Measurements from ENCODE around the gene BRPF3. TPM values are rescaled to one million over a fixed set of nuclear protein-coding genes. Genes with fewer than 3 reads are reported as not detected.
A peak's percentile ranks its signal among the peaks of the same experiment; 100 is the strongest.

The BRPF3 gene
- total RNA-seq, 2 donors from 2014 or later: 17.7 to 21.8 TPM

GRCh38 chr6:36263390-36264000 lies 67.0 kb downstream of the BRPF3 start:
- Mint-ChIP-seq H3K4me1 (no peaks in the 10 kb centered on the region), H3K27me3 (peaks cover 15% of the 10 kb centered on the region), H3K27ac (no peak overlapping the region), H3K36me3 (ENCODE audit: low read depth) (no peaks in the 10 kb centered on the region), H3K4me3 (no peak overlapping the region), H3K9me3 (no peaks in the 10 kb centered on the region)
- ATAC-seq (replicated peaks): no peak

GRCh38 chr6:36265744-36266143 lies 69.2 kb downstream of the BRPF3 start:
- no peak for ATAC-seq (replicated peaks)
- no peaks in the 10 kb centered on the region for H3K36me3 Mint-ChIP-seq (ENCODE audit: low read depth)

DNA sequence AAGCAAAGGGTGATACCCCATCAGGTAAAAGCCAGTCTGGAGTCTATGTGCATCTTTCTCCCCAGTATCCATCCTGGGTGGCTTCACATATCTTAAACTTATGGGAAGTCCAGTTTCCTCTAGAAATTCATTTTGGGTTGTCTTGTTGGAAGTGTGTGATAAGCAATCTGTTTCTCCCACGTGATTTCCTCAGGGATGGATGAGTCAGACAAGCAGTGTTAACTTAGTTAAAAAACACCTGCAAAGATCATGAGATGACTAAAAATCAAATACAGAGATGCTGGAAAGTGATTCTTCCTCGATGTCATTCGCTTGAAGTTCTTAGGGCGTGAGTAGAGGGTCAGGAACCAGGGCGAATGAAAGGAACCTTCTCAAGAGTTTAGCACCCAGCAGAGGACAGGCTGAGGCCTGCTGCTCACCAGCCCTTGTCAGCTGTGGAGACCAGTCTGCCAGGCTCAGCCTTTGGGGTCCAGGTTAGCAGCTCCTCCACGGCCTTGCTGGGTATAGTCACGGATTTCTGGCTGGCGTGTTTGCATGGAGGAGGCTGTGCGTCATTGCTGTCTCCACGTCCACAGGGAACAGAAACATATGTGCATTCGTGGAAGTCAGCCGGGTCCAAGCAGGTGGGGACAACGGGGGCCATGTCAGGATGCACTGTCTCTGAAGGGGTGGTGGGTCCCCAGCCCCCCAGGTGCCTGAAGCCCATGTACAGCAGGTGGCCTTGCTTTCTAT lies 70.5 kb downstream of the BRPF3 start:
- Mint-ChIP-seq H3K4me3 (no peak overlapping the region), H3K9me3 (no peaks in the 10 kb centered on the region), H3K4me1 (no peaks in the 10 kb centered on the region), H3K27ac (no peak overlapping the region), H3K36me3 (ENCODE audit: low read depth) (no peaks in the 10 kb centered on the region), H3K27me3 (peaks cover 21% of the 10 kb centered on the region)
- no peak for ATAC-seq (replicated peaks)

More at GRCh38 chr6:36265744-36266143, 69.2 kb downstream of the BRPF3 start:
- Mint-ChIP-seq H3K27ac (no peak overlapping the region), H3K27me3 (peaks cover 21% of the 10 kb centered on the region), H3K4me3 (no peak overlapping the region), H3K9me3 (no peaks in the 10 kb centered on the region), H3K4me1 (no peaks in the 10 kb centered on the region)

DNA sequence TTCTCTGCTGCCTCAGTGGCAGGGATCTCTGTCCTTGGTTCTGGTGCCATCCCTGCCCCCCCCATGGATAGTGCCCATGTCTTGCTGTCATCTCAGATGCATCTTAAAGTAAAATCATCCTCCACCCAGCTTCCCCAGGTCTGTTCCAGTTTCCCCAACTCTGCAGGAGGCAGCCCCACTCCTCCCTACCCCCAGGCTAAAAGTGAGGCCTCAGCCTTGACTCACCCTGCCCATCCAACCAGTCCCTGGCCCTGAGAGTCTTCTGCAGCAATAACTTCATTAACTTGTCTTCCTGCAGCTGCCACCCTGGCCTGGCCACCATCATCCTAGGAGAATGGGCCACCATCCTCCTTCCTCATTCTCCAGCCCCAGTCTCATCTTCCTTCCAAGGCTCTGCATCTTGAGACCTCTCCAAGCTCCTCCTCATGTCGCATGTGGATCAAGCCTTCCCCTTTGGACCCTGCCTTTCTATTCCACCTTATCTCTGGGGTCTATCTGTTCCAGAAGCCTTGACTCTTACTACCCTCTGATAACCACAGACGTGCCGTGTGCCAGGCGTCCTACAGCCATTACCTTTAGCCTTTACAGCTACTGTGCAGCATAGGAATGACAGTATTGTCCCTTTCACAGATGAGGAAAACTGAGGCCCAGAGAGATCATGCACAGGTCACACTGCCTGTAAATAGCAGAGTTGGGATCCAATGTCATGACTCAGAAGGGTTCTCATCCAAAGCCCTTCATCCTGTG lies 71.4 kb downstream of the BRPF3 start:
- Mint-ChIP-seq H3K4me3 (no peak overlapping the region), H3K27me3 (peaks cover 18% of the 10 kb centered on the region), H3K4me1 (no peaks in the 10 kb centered on the region), H3K27ac (peak overlapping the region; percentile 25), H3K36me3 (ENCODE audit: low read depth) (no peaks in the 10 kb centered on the region), H3K9me3 (no peaks in the 10 kb centered on the region)
- ATAC-seq (replicated peaks): no peak

DNA sequence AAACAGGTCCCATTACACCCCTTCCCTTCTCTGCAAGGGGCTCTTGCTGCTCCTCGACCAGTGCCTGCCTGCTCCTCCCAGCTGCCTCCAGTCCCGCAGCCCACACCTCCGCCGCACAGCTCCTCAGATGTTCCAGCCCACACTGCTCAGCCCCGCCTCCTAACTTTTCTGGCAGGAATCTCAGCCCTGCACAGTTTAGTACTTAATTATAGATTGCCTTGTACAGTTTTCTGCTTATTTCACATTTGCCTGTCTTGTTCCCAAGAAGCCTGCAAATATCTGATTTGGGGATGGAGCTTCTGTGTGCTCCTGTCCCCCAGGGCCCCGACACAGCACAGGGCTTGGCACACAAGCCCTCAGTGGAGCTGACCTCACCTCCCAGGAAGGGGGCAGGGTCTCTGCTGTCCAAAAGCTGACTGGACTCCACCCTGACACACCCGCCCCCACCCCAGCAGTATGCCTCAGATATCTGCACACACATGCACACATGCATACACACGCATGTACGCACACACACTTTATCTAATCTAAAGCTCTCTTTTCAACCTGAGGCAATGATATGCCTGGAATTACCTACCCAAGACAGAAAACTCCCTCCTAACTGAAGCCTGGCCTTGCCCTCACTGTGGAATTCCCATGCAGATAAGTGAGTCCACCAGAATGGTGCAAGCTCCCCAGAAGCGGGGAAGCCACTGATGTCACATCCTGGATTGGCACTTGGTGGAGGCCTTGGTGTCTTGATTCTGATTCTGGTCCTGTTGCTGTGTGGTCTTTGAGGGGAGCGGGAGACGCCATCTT lies 72.1 kb downstream of the BRPF3 start:
- Mint-ChIP-seq H3K27me3 (peaks cover 22% of the 10 kb centered on the region), H3K27ac (peak overlapping the region; percentile 25)

DNA sequence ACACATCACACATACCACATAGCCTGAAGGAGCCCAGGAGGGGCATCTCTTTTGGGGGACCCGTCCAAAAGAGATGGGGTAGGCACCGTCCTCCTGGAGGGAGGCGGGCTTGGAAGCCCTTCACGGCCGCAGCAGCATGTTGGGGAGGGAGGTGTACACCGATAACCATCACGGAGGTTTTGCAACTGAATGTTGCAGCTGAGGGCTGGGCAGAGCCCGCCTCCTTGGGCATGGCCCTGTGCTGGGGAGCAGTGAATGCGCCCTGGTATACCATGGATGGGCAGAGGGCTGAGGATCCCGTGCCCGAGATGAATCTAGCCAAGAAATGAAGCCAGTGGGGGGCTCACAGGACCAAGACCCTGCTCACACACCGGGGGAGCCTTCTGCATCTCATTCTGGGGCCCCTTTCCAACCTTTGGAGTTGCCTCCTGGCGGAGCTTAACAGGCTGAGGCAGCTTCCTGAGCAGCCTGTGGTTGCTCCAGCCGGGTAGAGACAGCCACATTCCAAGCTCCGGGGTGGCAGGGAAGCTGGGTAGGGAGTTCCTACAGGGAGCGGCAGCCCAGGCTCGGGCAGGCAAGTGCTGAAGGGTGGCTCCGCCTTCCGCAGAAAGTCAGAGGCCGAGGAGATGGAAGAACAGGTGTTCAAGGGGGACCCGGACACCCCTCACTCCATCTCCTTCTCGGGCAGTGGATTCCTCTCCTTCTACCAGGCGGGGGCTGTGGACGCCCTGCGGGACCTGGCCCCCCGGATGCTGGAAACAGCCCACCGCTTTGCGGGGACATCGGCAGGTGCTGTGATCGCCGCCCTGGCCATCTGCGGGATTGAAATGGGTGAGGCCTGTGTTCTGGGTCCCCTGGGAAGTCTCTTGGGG lies 73.5 kb downstream of the BRPF3 start, which contains the start of gene PNPLA1:
Gene PNPLA1, plus strand, starts transcription at position 227 of the 872 bp plus-strand sequence. Its CDS starts 400 bp downstream, at position 627.
- Mint-ChIP-seq H3K27me3 (peaks cover 26% of the 10 kb centered on the region), H3K36me3 (ENCODE audit: low read depth) (no peaks in the 10 kb centered on the region), H3K4me1 (no peaks in the 10 kb centered on the region), H3K4me3 (no peak within 1 kb of the TSS), H3K27ac (no peak within 1 kb of the TSS), H3K9me3 (no peaks in the 10 kb centered on the region)
- no peak for ATAC-seq (replicated peaks)

More for the DNA sequence above, 72.1 kb downstream of the BRPF3 start:
- Mint-ChIP-seq H3K4me3 (no peak overlapping the region), H3K4me1 (no peaks in the 10 kb centered on the region), H3K36me3 (ENCODE audit: low read depth) (no peaks in the 10 kb centered on the region), H3K9me3 (no peaks in the 10 kb centered on the region)
- ATAC-seq (replicated peaks): no peak

- Mint-ChIP-seq H3K36me3 (ENCODE audit: low read depth) (no peaks in the 10 kb centered on the region), H3K4me3 (no peak overlapping the region), H3K27me3 (peaks cover 34% of the 10 kb centered on the region), H3K27ac (no peak overlapping the region), H3K4me1 (no peaks in the 10 kb centered on the region), H3K9me3 (no peaks in the 10 kb centered on the region)
- no peak for ATAC-seq (replicated peaks)
Measured at GRCh38 chr6:36272234-36272633, 75.7 kb downstream of the BRPF3 start.

- no peak overlapping the region for H3K4me3 Mint-ChIP-seq
- no peaks in the 10 kb centered on the region for H3K9me3 Mint-ChIP-seq
- H3K36me3 Mint-ChIP-seq (ENCODE audit: low read depth): no peaks in the 10 kb centered on the region
- peaks cover 33% of the 10 kb centered on the region for H3K27me3 Mint-ChIP-seq
- H3K4me1 Mint-ChIP-seq: no peaks in the 10 kb centered on the region
- H3K27ac Mint-ChIP-seq: no peak overlapping the region
- no peak for ATAC-seq (replicated peaks)
Measured at GRCh38 chr6:36273067-36273466, 76.5 kb downstream of the BRPF3 start.

DNA sequence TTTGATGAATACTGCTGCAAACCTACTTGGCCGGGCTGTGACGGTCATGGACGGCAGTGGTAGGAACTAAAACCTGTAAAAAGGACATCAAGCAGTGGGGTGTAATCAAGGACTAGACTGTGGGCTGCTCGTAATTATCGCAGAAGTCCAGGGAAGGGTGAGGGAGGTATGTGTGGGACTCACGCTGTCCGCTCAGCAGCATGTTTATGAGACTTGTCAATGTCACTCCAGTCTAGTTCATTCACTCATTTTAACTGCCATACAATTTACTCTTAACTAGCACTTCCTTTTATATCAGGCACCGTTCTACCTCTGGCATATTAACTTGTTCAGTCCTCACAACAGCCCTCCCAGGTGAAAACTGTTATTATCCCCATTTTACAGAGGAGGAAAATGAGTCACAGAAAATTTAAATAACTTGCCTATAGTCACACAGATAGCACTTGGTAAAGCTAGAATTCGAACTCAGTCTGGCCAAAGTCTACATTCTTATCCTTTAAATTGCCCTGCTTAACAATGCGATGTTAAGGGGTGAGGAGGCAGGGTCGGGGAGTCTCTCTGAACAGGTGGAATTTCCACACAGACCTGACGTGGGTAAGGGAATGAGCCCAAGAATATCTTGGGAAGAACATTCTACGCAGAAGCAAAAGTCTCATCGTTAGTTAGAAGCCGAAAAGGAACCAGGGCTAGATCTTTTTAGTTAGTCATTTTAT lies 77.4 kb downstream of the BRPF3 start:
- H3K4me1 Mint-ChIP-seq: no peaks in the 10 kb centered on the region
- no peak overlapping the region for H3K27ac Mint-ChIP-seq
- peaks cover 40% of the 10 kb centered on the region for H3K27me3 Mint-ChIP-seq
- H3K9me3 Mint-ChIP-seq: no peaks in the 10 kb centered on the region
- no peaks in the 10 kb centered on the region for H3K36me3 Mint-ChIP-seq (ENCODE audit: low read depth)
- H3K4me3 Mint-ChIP-seq: no peak overlapping the region
- ATAC-seq (replicated peaks): no peak

- Mint-ChIP-seq H3K4me1 (no peaks in the 10 kb centered on the region), H3K9me3 (no peaks in the 10 kb centered on the region), H3K4me3 (no peak overlapping the region), H3K27me3 (peaks cover 33% of the 10 kb centered on the region), H3K36me3 (ENCODE audit: low read depth) (no peaks in the 10 kb centered on the region), H3K27ac (no peak overlapping the region)
- no peak for ATAC-seq (replicated peaks)
Measured at GRCh38 chr6:36276581-36277536, 80.3 kb downstream of the BRPF3 start.

DNA sequence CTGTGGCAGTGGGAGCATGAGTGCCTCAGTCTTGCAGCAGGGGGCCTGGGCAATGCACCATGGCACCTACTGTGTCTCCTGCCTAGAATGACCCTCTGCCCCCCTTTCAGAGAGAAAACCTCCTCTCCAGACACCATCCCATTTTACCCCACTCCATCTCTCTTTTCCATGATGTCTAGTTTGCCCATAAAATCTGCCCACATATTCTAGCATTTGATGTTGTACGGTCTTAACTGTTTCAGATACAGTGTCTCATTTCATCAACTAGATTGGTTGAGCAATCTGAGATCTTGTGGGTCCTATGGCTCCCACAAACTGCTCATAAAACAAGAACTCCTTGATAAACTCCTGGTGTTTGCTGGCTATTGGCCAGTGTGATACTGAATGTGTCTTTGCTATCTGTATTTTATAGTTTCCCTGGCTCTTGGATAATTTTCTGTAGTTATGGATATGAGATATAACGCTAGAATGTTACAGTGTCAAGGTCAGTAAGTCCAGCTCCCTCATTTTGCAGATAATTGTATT lies 81.5 kb downstream of the BRPF3 start:
- Mint-ChIP-seq H3K9me3 (no peaks in the 10 kb centered on the region), H3K4me3 (no peak overlapping the region), H3K27ac (no peak overlapping the region), H3K27me3 (peaks cover 30% of the 10 kb centered on the region), H3K36me3 (ENCODE audit: low read depth) (no peaks in the 10 kb centered on the region), H3K4me1 (no peaks in the 10 kb centered on the region)
- ATAC-seq (replicated peaks): no peak

- no peaks in the 10 kb centered on the region for H3K9me3 Mint-ChIP-seq
- H3K27me3 Mint-ChIP-seq: peaks cover 40% of the 10 kb centered on the region
- H3K36me3 Mint-ChIP-seq (ENCODE audit: low read depth): no peaks in the 10 kb centered on the region
- no peaks in the 10 kb centered on the region for H3K4me1 Mint-ChIP-seq
- ATAC-seq (replicated peaks): no peak
- H3K4me3 Mint-ChIP-seq: no peak overlapping the region
- no peak overlapping the region for H3K27ac Mint-ChIP-seq
Measured at GRCh38 chr6:36280467-36280866, 83.9 kb downstream of the BRPF3 start.

Data from activated T-helper 17 cell treated with anti-CD3 and anti-CD28 coated beads, Interleukin-2, amount 50 U/mL, for 72 hours (primary cell).